BE2C (cell line): ENCODE results near the gene PLPP7.
A peak's percentile ranks its signal among the peaks of the same experiment; 100 is the strongest.
"Not testable (repeated sequence)": the region's sequence is repeated elsewhere in the genome, so short reads cannot be mapped to it uniquely, and the experiment has no call there.

Experiments
- DNase-seq: peaks from one replicate; pipeline ENCODE4 v3.0.0-alpha.2; 2020
- H3K27me3 ChIP-seq: fragments of 250-450 bp; sonication (Bioruptor Pico); 2 replicates; pipeline ENCODE4 v1.5.1; 2020; ENCODE audit warnings: mild to moderate bottlenecking
- H3K36me3 ChIP-seq: fragments of 250-450 bp; sonication (Bioruptor Pico); 2 replicates; pipeline ENCODE4 v1.5.1; 2020; ENCODE audit warnings: mild to moderate bottlenecking
- H3K4me1 ChIP-seq: fragments of 250-450 bp; sonication (Bioruptor Pico); 2 replicates; pipeline ENCODE4 v1.5.1; 2020
- H3K4me3 ChIP-seq: 2 replicates; pipeline ENCODE4 v1.5.1; 2011; ENCODE audit warnings: low read depth, low read length
- H3K9me3 ChIP-seq: fragments of 250-450 bp; sonication (Bioruptor Pico); 2 replicates; pipeline ENCODE4 v1.5.1; 2020
- TF ChIP-seq, protein P1 (sequence below): IDR thresholded peaks from 2 replicates; pipeline ENCODE4 v1.5.1; 2012; ENCODE audit warnings: mild to moderate bottlenecking, low read depth, low read length

Gene PLPP7

GRCh38 chr9:131264231-131264630, 25.3 kb upstream of the PLPP7 start:
- Histone ChIP-seq H3K36me3 (no peaks in the 10 kb centered on the region), H3K4me1 (no peaks in the 10 kb centered on the region), H3K27me3 (no peaks in the 10 kb centered on the region), H3K9me3 (no peaks in the 10 kb centered on the region), H3K4me3 (no peak overlapping the region)
- peak; percentile 36 for DNase-seq
- TF ChIP-seq, protein P1, sequence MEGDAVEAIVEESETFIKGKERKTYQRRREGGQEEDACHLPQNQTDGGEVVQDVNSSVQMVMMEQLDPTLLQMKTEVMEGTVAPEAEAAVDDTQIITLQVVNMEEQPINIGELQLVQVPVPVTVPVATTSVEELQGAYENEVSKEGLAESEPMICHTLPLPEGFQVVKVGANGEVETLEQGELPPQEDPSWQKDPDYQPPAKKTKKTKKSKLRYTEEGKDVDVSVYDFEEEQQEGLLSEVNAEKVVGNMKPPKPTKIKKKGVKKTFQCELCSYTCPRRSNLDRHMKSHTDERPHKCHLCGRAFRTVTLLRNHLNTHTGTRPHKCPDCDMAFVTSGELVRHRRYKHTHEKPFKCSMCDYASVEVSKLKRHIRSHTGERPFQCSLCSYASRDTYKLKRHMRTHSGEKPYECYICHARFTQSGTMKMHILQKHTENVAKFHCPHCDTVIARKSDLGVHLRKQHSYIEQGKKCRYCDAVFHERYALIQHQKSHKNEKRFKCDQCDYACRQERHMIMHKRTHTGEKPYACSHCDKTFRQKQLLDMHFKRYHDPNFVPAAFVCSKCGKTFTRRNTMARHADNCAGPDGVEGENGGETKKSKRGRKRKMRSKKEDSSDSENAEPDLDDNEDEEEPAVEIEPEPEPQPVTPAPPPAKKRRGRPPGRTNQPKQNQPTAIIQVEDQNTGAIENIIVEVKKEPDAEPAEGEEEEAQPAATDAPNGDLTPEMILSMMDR, result no peak

DNA sequence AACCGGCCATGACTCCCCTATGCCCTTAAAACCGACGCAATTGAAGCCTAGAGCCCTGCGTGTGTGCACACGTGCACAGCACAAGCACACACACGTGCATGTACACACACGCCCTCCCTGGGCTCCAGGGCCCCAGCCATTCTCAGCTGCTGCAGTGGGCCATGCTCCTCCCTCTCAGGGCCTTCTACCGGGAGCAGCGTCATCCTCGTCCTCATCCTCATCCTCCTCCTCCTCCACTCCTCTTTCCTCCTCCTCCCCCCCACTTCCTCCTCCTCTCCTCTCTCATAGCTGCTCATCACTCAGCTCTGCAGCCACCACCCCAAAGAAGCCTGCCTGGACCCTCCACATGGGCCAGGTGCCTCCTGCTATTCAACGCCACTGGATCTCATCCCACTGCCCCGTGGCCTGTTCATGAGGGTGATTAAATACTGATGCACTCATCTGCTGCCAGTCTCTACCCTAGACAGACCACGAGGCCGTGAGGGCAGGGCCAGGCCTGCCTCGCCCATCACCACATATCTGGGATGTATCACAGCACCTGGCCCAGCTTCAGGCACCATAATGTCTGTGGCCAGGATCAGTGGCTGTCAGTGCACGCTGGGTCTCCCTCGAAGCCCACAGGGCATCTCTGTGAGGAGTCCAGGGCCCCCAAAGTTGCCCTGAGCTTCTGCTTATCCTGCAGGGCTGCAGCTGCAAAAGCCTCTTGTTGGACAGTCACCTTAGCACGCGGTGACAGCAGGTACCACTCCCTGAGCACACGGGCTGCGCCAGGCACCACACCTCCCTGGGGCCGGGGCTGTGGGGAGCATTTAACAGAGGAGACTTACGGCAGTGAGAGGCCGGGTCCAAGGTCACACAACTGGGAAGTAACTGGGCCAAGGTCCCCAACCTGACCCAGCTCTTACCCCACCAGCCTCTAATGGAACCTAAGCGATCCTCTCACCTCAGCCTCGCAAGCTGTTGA, 23.0 kb upstream of the PLPP7 start:
- no peaks in the 10 kb centered on the region for H3K4me1 ChIP-seq
- H3K9me3 ChIP-seq, result no peaks in the 10 kb centered on the region
- H3K36me3 ChIP-seq, result no peaks in the 10 kb centered on the region
- no peak overlapping the region for H3K4me3 ChIP-seq
- TF ChIP-seq, protein P1, result no peak
- no peak for DNase-seq
- no peaks in the 10 kb centered on the region for H3K27me3 ChIP-seq

- Histone ChIP-seq H3K4me3 (no peak overlapping the region), H3K9me3 (no peaks in the 10 kb centered on the region), H3K4me1 (no peaks in the 10 kb centered on the region), H3K27me3 (no peaks in the 10 kb centered on the region), H3K36me3 (no peaks in the 10 kb centered on the region)
- no peak for DNase-seq
- TF ChIP-seq, protein P1, result no peak
Measured at GRCh38 chr9:131270171-131271015, 19.1 kb upstream of the PLPP7 start.

GRCh38 chr9:131271016-131271273, 18.6 kb upstream of the PLPP7 start:
- not testable (repeated sequence) for DNase-seq, H3K9me3 ChIP-seq, H3K27me3 ChIP-seq, H3K4me3 ChIP-seq, H3K4me1 ChIP-seq, H3K36me3 ChIP-seq

- Histone ChIP-seq H3K4me1 (no peaks in the 10 kb centered on the region), H3K9me3 (no peaks in the 10 kb centered on the region), H3K27me3 (peaks cover 9% of the 10 kb centered on the region), H3K4me3 (no peak overlapping the region), H3K36me3 (no peaks in the 10 kb centered on the region)
- DNase-seq, result no peak
- TF ChIP-seq, protein P1, result no peak
Measured at GRCh38 chr9:131271506-131271931, 18.0 kb upstream of the PLPP7 start.

- no peaks in the 10 kb centered on the region for H3K4me1 ChIP-seq
- no peak overlapping the region for H3K4me3 ChIP-seq
- no peaks in the 10 kb centered on the region for H3K36me3 ChIP-seq
- H3K9me3 ChIP-seq, result no peaks in the 10 kb centered on the region
- peaks cover 16% of the 10 kb centered on the region for H3K27me3 ChIP-seq
- DNase-seq, result no peak
- TF ChIP-seq, protein P1, result no peak
Measured at GRCh38 chr9:131272212-131272611, 17.3 kb upstream of the PLPP7 start.
